ENCODE results near the gene INAFM2.

DNA sequence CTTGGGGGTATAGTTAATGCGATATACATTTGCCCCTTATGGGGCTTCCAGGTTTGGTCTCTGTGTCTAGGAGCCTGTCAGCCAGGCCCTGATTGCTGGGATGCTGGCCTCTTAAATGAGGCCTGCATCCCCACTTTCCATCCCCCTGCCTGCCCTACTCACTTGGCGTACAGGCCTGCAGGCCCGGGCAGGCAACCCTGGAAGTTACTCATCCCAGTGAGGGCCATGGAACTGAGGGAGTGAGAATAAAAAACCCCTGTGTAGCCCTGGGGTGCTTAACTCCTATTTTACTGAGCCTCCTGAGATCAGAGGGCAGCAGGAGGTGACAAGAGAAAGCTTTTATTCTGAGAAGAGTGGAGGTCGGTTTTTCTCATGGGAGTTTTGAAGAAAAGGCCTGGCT is 36.5 kb downstream of the INAFM2 start:
- TF ChIP-seq, protein P1, sequence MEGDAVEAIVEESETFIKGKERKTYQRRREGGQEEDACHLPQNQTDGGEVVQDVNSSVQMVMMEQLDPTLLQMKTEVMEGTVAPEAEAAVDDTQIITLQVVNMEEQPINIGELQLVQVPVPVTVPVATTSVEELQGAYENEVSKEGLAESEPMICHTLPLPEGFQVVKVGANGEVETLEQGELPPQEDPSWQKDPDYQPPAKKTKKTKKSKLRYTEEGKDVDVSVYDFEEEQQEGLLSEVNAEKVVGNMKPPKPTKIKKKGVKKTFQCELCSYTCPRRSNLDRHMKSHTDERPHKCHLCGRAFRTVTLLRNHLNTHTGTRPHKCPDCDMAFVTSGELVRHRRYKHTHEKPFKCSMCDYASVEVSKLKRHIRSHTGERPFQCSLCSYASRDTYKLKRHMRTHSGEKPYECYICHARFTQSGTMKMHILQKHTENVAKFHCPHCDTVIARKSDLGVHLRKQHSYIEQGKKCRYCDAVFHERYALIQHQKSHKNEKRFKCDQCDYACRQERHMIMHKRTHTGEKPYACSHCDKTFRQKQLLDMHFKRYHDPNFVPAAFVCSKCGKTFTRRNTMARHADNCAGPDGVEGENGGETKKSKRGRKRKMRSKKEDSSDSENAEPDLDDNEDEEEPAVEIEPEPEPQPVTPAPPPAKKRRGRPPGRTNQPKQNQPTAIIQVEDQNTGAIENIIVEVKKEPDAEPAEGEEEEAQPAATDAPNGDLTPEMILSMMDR (IDR thresholded peaks at IDR 0.05; ENCODE audit: low read length), result no peak
- TF ChIP-seq EZH2 (optimal IDR thresholded peaks at IDR 0.05; ENCODE audit: low read depth, low read length) (no peak), EZH2phosphoT487 (IDR thresholded peaks at IDR 0.05; ENCODE audit: low read length) (no peak)
